Right cardiac atrium (tissue), 5 donors: ENCODE measurements around the gene ATP10B. TPM values are rescaled to one million over a fixed set of nuclear protein-coding genes. Genes with fewer than 3 reads are reported as not detected.

Experiments used
- ATAC-seq, 2 donors: fragments of 200-7000 bp; cut with Tn5 transposase; one replicate each; pipeline versions ENCODE4 v1.8.0 to v1.9.1; 2020; ENCODE audit warnings: moderate library complexity in 2 of 2, mild to moderate bottlenecking in 1 of 2
- DNase-seq, 3 donors: peaks; one replicate each; pipeline ENCODE4 v3.0.0-alpha.2; 2020
- H3K27ac ChIP-seq: one replicate; pipeline ENCODE4 v1.5.1; 2013; ENCODE audit warnings: mild to moderate bottlenecking, low read length, control low read depth, moderate library complexity
- H3K27me3 ChIP-seq: one replicate; pipeline ENCODE4 v1.6.1; 2013; ENCODE audit not compliant: control insufficient read depth, insufficient read depth
- H3K4me1 ChIP-seq: one replicate; pipeline ENCODE4 v1.6.1; 2013; ENCODE audit warnings: low read length; ENCODE audit not compliant: control insufficient read depth, insufficient read depth
- H3K4me3 ChIP-seq: one replicate; pipeline ENCODE4 v1.5.1; 2013; ENCODE audit warnings: low read length, control low read depth
- H3K9me3 ChIP-seq: one replicate; pipeline ENCODE4 v1.6.1; 2013; ENCODE audit warnings: low read length; ENCODE audit not compliant: control insufficient read depth
- WGBS: extraction: QIAGEN DNeasy Blood & Tissue Kit; methylation state at CpG from one replicate; pipeline ENCODE4 v1.1.7; 2013; 5-methylcytosine and 5-hydroxymethylcytosine counted together
- intact Hi-C, 4 donors: fragments of 100-400 bp; cut with DNase I; formaldehyde crosslinking; loops; one replicate each; pipeline versions ENCODE4 v1.11.0 to v1.14.0; 2022 to 2023
- polyA plus RNA-seq: library from polyadenylated mRNA; stranded (reverse); fragments of 200-250 nt; gene quantifications from one replicate; pipeline ENCODE4 v1.2.3, GENCODE V29; 2013
- total RNA-seq, 4 donors: library from RNA; stranded (reverse); fragmentation: NEBNext Ultra II Directional; extraction: Animal tissue kit (Norgen Biotek cat#: 25700); gene quantifications; one replicate each; pipeline ENCODE4 v1.2.1, GENCODE V29; 2021
- donor health status: healthy with polysubstance abuse.
- donor health status: DM: no; HTN: yes; CAD: no.
- donor health status: DM: no; HTN: no; CAD: no.
- donor health status: DM: no; HTN: yes; CAD: no; lungs with severe emphysema.
- donor health status: DM: yes; HTN: yes; CAD: no.

Gene ATP10B
- total and polyA plus RNA-seq, 5 donors = 0.25 TPM; not detected in 4

GRCh38 chr5:160567031-160567705 is 284.8 kb downstream of the ATP10B start:
- H3K4me1 ChIP-seq = no peaks in the 10 kb centered on the region
- WGBS = 68% methylated on average over 4 of the region's 4 CpGs
- intact Hi-C loops = no loop called here
- no peak for ATAC-seq
- H3K27ac ChIP-seq = no peak overlapping the region
- H3K4me3 ChIP-seq = no peak overlapping the region
- DNase-seq = no peak
- peaks cover 2% of the 10 kb centered on the region for H3K27me3 ChIP-seq
- H3K9me3 ChIP-seq = no peaks in the 10 kb centered on the region

- Histone ChIP-seq H3K27ac (no peak overlapping the region), H3K9me3 (no peaks in the 10 kb centered on the region), H3K27me3 (no peaks in the 10 kb centered on the region), H3K4me3 (no peak overlapping the region), H3K4me1 (no peaks in the 10 kb centered on the region)
- no peak for ATAC-seq
- 70% methylated on average over 8 of the region's 8 CpGs for WGBS
- no peak for DNase-seq
- intact Hi-C loops = no loop called here
Observed at GRCh38 chr5:160565376-160565775, 286.6 kb downstream of the ATP10B start.

GRCh38 chr5:160556846-160557245 is 295.2 kb downstream of the ATP10B start:
- H3K9me3 ChIP-seq = no peaks in the 10 kb centered on the region
- H3K27me3 ChIP-seq = no peaks in the 10 kb centered on the region
- no peak for ATAC-seq
- no peaks in the 10 kb centered on the region for H3K4me1 ChIP-seq
- intact Hi-C loops = no loop called here
- no peak for DNase-seq
- no peak overlapping the region for H3K27ac ChIP-seq
- no peak overlapping the region for H3K4me3 ChIP-seq
- 82% methylated on average over 4 of the region's 4 CpGs for WGBS

GRCh38 chr5:160555971-160556631 is 295.9 kb downstream of the ATP10B start:
- H3K27ac ChIP-seq = no peak overlapping the region
- DNase-seq (no peak), ATAC-seq (no peak)
- H3K9me3 ChIP-seq = no peaks in the 10 kb centered on the region
- intact Hi-C loops = no loop called here
- no peaks in the 10 kb centered on the region for H3K4me1 ChIP-seq
- H3K27me3 ChIP-seq = no peaks in the 10 kb centered on the region
- no peak overlapping the region for H3K4me3 ChIP-seq
- WGBS = 76% methylated on average over 6 of the region's 6 CpGs

GRCh38 chr5:160555581-160555970 is 296.4 kb downstream of the ATP10B start:
- intact Hi-C loops = no loop called here
- H3K27ac ChIP-seq = no peak overlapping the region
- no peaks in the 10 kb centered on the region for H3K9me3 ChIP-seq
- no peak overlapping the region for H3K4me3 ChIP-seq
- no peaks in the 10 kb centered on the region for H3K27me3 ChIP-seq
- no peak for DNase-seq
- no peaks in the 10 kb centered on the region for H3K4me1 ChIP-seq
- ATAC-seq = no peak
- 97% methylated on average over 3 of the region's 3 CpGs for WGBS

- H3K4me3 ChIP-seq = no peak overlapping the region
- H3K9me3 ChIP-seq = no peaks in the 10 kb centered on the region
- H3K27me3 ChIP-seq = no peaks in the 10 kb centered on the region
- ATAC-seq (no peak), DNase-seq (no peak)
- H3K27ac ChIP-seq = no peak overlapping the region
- intact Hi-C loops = no loop called here
- no peaks in the 10 kb centered on the region for H3K4me1 ChIP-seq
Observed at GRCh38 chr5:160550075-160550474, 301.9 kb downstream of the ATP10B start.

- H3K4me1 ChIP-seq = no peaks in the 10 kb centered on the region
- no peaks in the 10 kb centered on the region for H3K9me3 ChIP-seq
- 83% methylated on average over 4 of the region's 4 CpGs for WGBS
- intact Hi-C loops = no loop called here
- DNase-seq (no peak), ATAC-seq (no peak)
- no peaks in the 10 kb centered on the region for H3K27me3 ChIP-seq
- H3K4me3 ChIP-seq = no peak overlapping the region
- no peak overlapping the region for H3K27ac ChIP-seq
Observed at GRCh38 chr5:160548949-160549645, 302.9 kb downstream of the ATP10B start.

- ATAC-seq (no peak), DNase-seq (no peak)
- intact Hi-C loops = no loop called here
- Histone ChIP-seq H3K4me1 (no peaks in the 10 kb centered on the region), H3K27ac (no peak overlapping the region), H3K9me3 (no peaks in the 10 kb centered on the region), H3K4me3 (no peak overlapping the region), H3K27me3 (no peaks in the 10 kb centered on the region)
- WGBS = 88% methylated on average over 1 of the region's 1 CpG
Observed at GRCh38 chr5:160547872-160548271, 304.1 kb downstream of the ATP10B start.

- H3K4me1 ChIP-seq = no peaks in the 10 kb centered on the region
- no peak for DNase-seq
- H3K27me3 ChIP-seq = no peaks in the 10 kb centered on the region
- no peaks in the 10 kb centered on the region for H3K9me3 ChIP-seq
- 88% methylated on average over 2 of the region's 2 CpGs for WGBS
- ATAC-seq = no peak
- no peak overlapping the region for H3K4me3 ChIP-seq
- H3K27ac ChIP-seq = no peak overlapping the region
- intact Hi-C loops = no loop called here
Observed at GRCh38 chr5:160547061-160547460, 304.9 kb downstream of the ATP10B start.

GRCh38 chr5:160545832-160546231 is 306.2 kb downstream of the ATP10B start:
- intact Hi-C loops = no loop called here
- no peak overlapping the region for H3K4me3 ChIP-seq
- 91% methylated on average over 1 of the region's 1 CpG for WGBS
- H3K27ac ChIP-seq = no peak overlapping the region
- H3K27me3 ChIP-seq = no peaks in the 10 kb centered on the region
- no peaks in the 10 kb centered on the region for H3K4me1 ChIP-seq
- H3K9me3 ChIP-seq = no peaks in the 10 kb centered on the region
- ATAC-seq = no peak
- no peak for DNase-seq

- Histone ChIP-seq H3K4me1 (no peaks in the 10 kb centered on the region), H3K27ac (no peak overlapping the region), H3K27me3 (no peaks in the 10 kb centered on the region), H3K4me3 (no peak overlapping the region), H3K9me3 (no peaks in the 10 kb centered on the region)
- intact Hi-C loops = no loop called here
- WGBS = 73% methylated on average over 1 of the region's 1 CpG
- ATAC-seq (no peak), DNase-seq (no peak)
Observed at GRCh38 chr5:160543395-160543794, 308.6 kb downstream of the ATP10B start.
